Activated CD4-positive, alpha-beta memory T cell treated with anti-CD3 and anti-CD28 coated beads for 36 hours (primary cell): ENCODE measurements around the gene SCYL2. TPM values are rescaled to one million over a fixed set of nuclear protein-coding genes. Genes with fewer than 3 reads are reported as not detected.
"Not testable (repeated sequence)": the region's sequence is repeated elsewhere in the genome, so short reads cannot be mapped to it uniquely, and the experiment has no call there.

Source experiments
- CTCF ChIA-PET: fragments of 350-600 bp; sonication (Branson Sonifier 250); formaldehyde crosslinking; loops from one replicate; lab custom pipeline; 2021; ENCODE audit warnings: antibody characterized with exemption, inconsistent platforms; lab: Charles Lee
- POLR2A ChIA-PET: fragments of 350-600 bp; sonication (Branson Sonifier 250); formaldehyde crosslinking; loops from one replicate; lab custom pipeline; 2021; ENCODE audit warnings: antibody characterized with exemption; lab: Charles Lee
- DNase-seq: peaks from one replicate; pipeline ENCODE4 v3.0.0-alpha.2; 2020
- H3K27ac Mint-ChIP-seq: one replicate; pipeline ENCODE4 v1.8.0; 2021; ENCODE audit warnings: mixed read lengths
- H3K27me3 Mint-ChIP-seq: one replicate; pipeline ENCODE4 v1.8.0; 2021; ENCODE audit warnings: mixed read lengths
- H3K36me3 Mint-ChIP-seq: one replicate; pipeline ENCODE4 v1.8.0; 2021; ENCODE audit warnings: mixed read lengths
- H3K4me1 Mint-ChIP-seq: one replicate; pipeline ENCODE4 v1.8.0; 2021; ENCODE audit warnings: low read depth, mixed read lengths
- H3K4me3 Mint-ChIP-seq: one replicate; pipeline ENCODE4 v1.8.0; 2021; ENCODE audit warnings: mild to moderate bottlenecking, mixed read lengths
- H3K9me3 Mint-ChIP-seq: one replicate; pipeline ENCODE4 v1.8.0; 2021; ENCODE audit warnings: mixed read lengths
- intact Hi-C: fragments of 100-400 bp; cut with micrococcal nuclease; formaldehyde crosslinking; loops from one replicate; pipeline ENCODE4 v1.15.1; 2023
- total RNA-seq, 2 experiments: library from RNA; stranded (reverse); gene quantifications; one replicate each; pipeline ENCODE4 v1.2.3, GENCODE V29; 2021

The SCYL2 gene
- total RNA-seq, 2 experiments from 2014 or later: 24.5 to 26.7 TPM

GRCh38 chr12:100265732-100266584 lies 1.0 kb upstream of the SCYL2 start:
- Mint-ChIP-seq H3K27me3 (no peaks in the 10 kb centered on the region), H3K27ac (peak overlapping the region; percentile 96), H3K4me1 (peaks cover 18% of the 10 kb centered on the region), H3K9me3 (no peaks in the 10 kb centered on the region), H3K4me3 (peak overlapping the region; percentile 94), H3K36me3 (no peaks in the 10 kb centered on the region)
- no peak for DNase-seq
- POLR2A ChIA-PET: interaction anchor here (3.1 kb wide), 1 partner anchor 65 kb away, joined by 17 read pairs; the partner anchor contains the start of gene ACTR6
- intact Hi-C loops: loop anchor here (2.0 to 10.0 kb wide), 5 partner anchors 1019 to 1764 kb away; partner anchors contain the start of genes APAF1, IKBIP and UTP20
- CTCF ChIA-PET: interaction anchor here (0.9 to 1.5 kb wide), 4 partner anchors 66 to 476 kb away, joined by 3 to 4 read pairs (median 4); partner anchors contain the start of gene ACTR6

GRCh38 chr12:100266585-100266834 lies 467 bp upstream of the SCYL2 start:
- POLR2A ChIA-PET: interaction anchor here (3.1 kb wide), 1 partner anchor 66 kb away, joined by 17 read pairs; the partner anchor contains the start of gene ACTR6
- CTCF ChIA-PET: interaction anchor here (0.8 to 1.5 kb wide), 5 partner anchors 66 to 476 kb away, joined by 3 to 4 read pairs (median 4); partner anchors contain the start of gene ACTR6
- no peaks in the 10 kb centered on the region for H3K36me3 Mint-ChIP-seq
- intact Hi-C loops: loop anchor here (2.0 to 10.0 kb wide), 5 partner anchors 1018 to 1764 kb away; partner anchors contain the start of genes APAF1, IKBIP and UTP20
- peaks cover 20% of the 10 kb centered on the region for H3K4me1 Mint-ChIP-seq
- H3K27ac Mint-ChIP-seq: peak overlapping the region; percentile 96
- H3K27me3 Mint-ChIP-seq: no peaks in the 10 kb centered on the region
- no peaks in the 10 kb centered on the region for H3K9me3 Mint-ChIP-seq
- peak; percentile 94 for DNase-seq
- peak overlapping the region; percentile 94 for H3K4me3 Mint-ChIP-seq

- intact Hi-C loops: loop anchor here (1.0 to 10.0 kb wide), 7 partner anchors 67 to 1765 kb away; partner anchors contain the start of genes ACTR6, APAF1, BLTP3B and IKBIP
- CTCF ChIA-PET: interaction anchor here (1.5 kb wide), 1 partner anchor 113 kb away, joined by 4 read pairs; no protein-coding TSS in a partner anchor
- no peaks in the 10 kb centered on the region for H3K9me3 Mint-ChIP-seq
- H3K27me3 Mint-ChIP-seq: no peaks in the 10 kb centered on the region
- no peaks in the 10 kb centered on the region for H3K36me3 Mint-ChIP-seq
- H3K4me1 Mint-ChIP-seq: peaks cover 29% of the 10 kb centered on the region
- peak overlapping the region; percentile 94 for H3K4me3 Mint-ChIP-seq
- DNase-seq: no peak
- peak overlapping the region; percentile 71 for H3K27ac Mint-ChIP-seq
- POLR2A ChIA-PET: interaction anchor here (0.5 to 3.1 kb wide), 2 partner anchors 29 to 67 kb away, joined by 3 to 17 read pairs; partner anchors contain the start of gene ACTR6
These were observed 765 bp downstream of the SCYL2 start for GRCh38 chr12:100267603-100268281.

GRCh38 chr12:100268835-100269564 lies 2.0 kb downstream of the SCYL2 start:
- Mint-ChIP-seq H3K4me1 (peaks cover 39% of the 10 kb centered on the region), H3K27ac (no peak overlapping the region), H3K27me3 (no peaks in the 10 kb centered on the region), H3K4me3 (peak overlapping the region; percentile 94), H3K9me3 (no peaks in the 10 kb centered on the region), H3K36me3 (no peaks in the 10 kb centered on the region)
- intact Hi-C loops: loop anchor here (5.0 to 10.0 kb wide), 4 partner anchors 1016 to 1767 kb away; partner anchors contain the start of genes APAF1, IKBIP and UTP20
- ChIA-PET POLR2A (interaction anchor here (3.1 kb wide), 1 partner anchor 68 kb away, joined by 17 read pairs; the partner anchor contains the start of gene ACTR6), CTCF (no interaction called here)
- DNase-seq: no peak

GRCh38 chr12:100273782-100274181 lies 6.8 kb downstream of the SCYL2 start:
- intact Hi-C loops: no loop called here
- no peak for DNase-seq

GRCh38 chr12:100274291-100274690 lies 7.3 kb downstream of the SCYL2 start:
- intact Hi-C loops: no loop called here
- peaks cover 48% of the 10 kb centered on the region for H3K4me1 Mint-ChIP-seq
- H3K36me3 Mint-ChIP-seq: peaks cover 4% of the 10 kb centered on the region
- H3K9me3 Mint-ChIP-seq: no peaks in the 10 kb centered on the region
- H3K27me3 Mint-ChIP-seq: no peaks in the 10 kb centered on the region
- no peak for DNase-seq
- no peak overlapping the region for H3K27ac Mint-ChIP-seq
- ChIA-PET POLR2A (no interaction called here), CTCF (interaction anchor here (0.6 kb wide), 1 partner anchor 28 kb away, joined by 3 read pairs; no protein-coding TSS in a partner anchor)
- no peak overlapping the region for H3K4me3 Mint-ChIP-seq

More at GRCh38 chr12:100273782-100274181, 6.8 kb downstream of the SCYL2 start:
- Mint-ChIP-seq H3K4me1 (peaks cover 50% of the 10 kb centered on the region), H3K27ac (no peak overlapping the region), H3K36me3 (peaks cover 4% of the 10 kb centered on the region), H3K27me3 (no peaks in the 10 kb centered on the region), H3K9me3 (no peaks in the 10 kb centered on the region), H3K4me3 (no peak overlapping the region)
- CTCF ChIA-PET: no interaction called here
- POLR2A ChIA-PET: no interaction called here

GRCh38 chr12:100279159-100279558 lies 12.2 kb downstream of the SCYL2 start:
- Mint-ChIP-seq H3K36me3 (peaks cover 12% of the 10 kb centered on the region), H3K4me3 (no peak overlapping the region), H3K27me3 (no peaks in the 10 kb centered on the region), H3K9me3 (no peaks in the 10 kb centered on the region), H3K27ac (no peak overlapping the region), H3K4me1 (peaks cover 27% of the 10 kb centered on the region)
- intact Hi-C loops: no loop called here
- DNase-seq: no peak
- CTCF ChIA-PET: no interaction called here
- POLR2A ChIA-PET: no interaction called here

- POLR2A ChIA-PET: no interaction called here
- DNase-seq: no peak
- H3K4me1 Mint-ChIP-seq: peaks cover 23% of the 10 kb centered on the region
- no peak overlapping the region for H3K27ac Mint-ChIP-seq
- H3K36me3 Mint-ChIP-seq: peaks cover 12% of the 10 kb centered on the region
- H3K4me3 Mint-ChIP-seq: no peak overlapping the region
- intact Hi-C loops: no loop called here
- CTCF ChIA-PET: no interaction called here
- H3K27me3 Mint-ChIP-seq: no peaks in the 10 kb centered on the region
- no peaks in the 10 kb centered on the region for H3K9me3 Mint-ChIP-seq
These were observed 12.7 kb downstream of the SCYL2 start for GRCh38 chr12:100279607-100280244.

GRCh38 chr12:100284556-100284955 lies 17.6 kb downstream of the SCYL2 start:
- H3K27ac Mint-ChIP-seq, POLR2A ChIA-PET, H3K4me1 Mint-ChIP-seq, CTCF ChIA-PET, intact Hi-C loops, H3K9me3 Mint-ChIP-seq, DNase-seq, H3K4me3 Mint-ChIP-seq, H3K27me3 Mint-ChIP-seq, H3K36me3 Mint-ChIP-seq: not testable (repeated sequence)

- no peak overlapping the region for H3K27ac Mint-ChIP-seq
- ChIA-PET CTCF (no interaction called here), POLR2A (no interaction called here)
- H3K36me3 Mint-ChIP-seq: peaks cover 10% of the 10 kb centered on the region
- H3K27me3 Mint-ChIP-seq: no peaks in the 10 kb centered on the region
- H3K4me3 Mint-ChIP-seq: no peak overlapping the region
- no peaks in the 10 kb centered on the region for H3K4me1 Mint-ChIP-seq
- no peak for DNase-seq
- intact Hi-C loops: no loop called here
- no peaks in the 10 kb centered on the region for H3K9me3 Mint-ChIP-seq
These were observed 22.1 kb downstream of the SCYL2 start for GRCh38 chr12:100289038-100289437.

GRCh38 chr12:100290016-100290415 lies 23.0 kb downstream of the SCYL2 start:
- intact Hi-C loops: no loop called here
- Mint-ChIP-seq H3K36me3 (peaks cover 10% of the 10 kb centered on the region), H3K27ac (no peak overlapping the region), H3K4me1 (no peaks in the 10 kb centered on the region), H3K4me3 (no peak overlapping the region), H3K27me3 (no peaks in the 10 kb centered on the region), H3K9me3 (no peaks in the 10 kb centered on the region)
- no peak for DNase-seq
- ChIA-PET CTCF (no interaction called here), POLR2A (no interaction called here)
